Lung (tissue), 12 donors: ENCODE data around the gene FAM222A. TPM values are rescaled to one million over a fixed set of nuclear protein-coding genes. Genes with fewer than 3 reads are reported as not detected.

Source experiments
- ATAC-seq: fragments of 200-7000 bp; cut with Tn5 transposase; one replicate; pipeline ENCODE4 v1.9.1; 2020; ENCODE audit warnings: moderate number of reproducible peaks; ENCODE audit not compliant: insufficient read depth, low FRiP score
- DNase-seq, 3 donors: peaks; one replicate each; pipeline ENCODE4 v3.0.0-alpha.2; 2013 to 2017
- H3K27ac ChIP-seq, 2 donors: one replicate each; pipeline ENCODE4 v1.5.1; 2013; ENCODE audit warnings: mild to moderate bottlenecking in 2 of 2, moderate library complexity in 2 of 2, control low read depth in 1 of 2, inconsistent platforms in 1 of 2, low read depth in 1 of 2, low read length in 1 of 2
- H3K27me3 ChIP-seq, 3 donors: one replicate each; pipeline ENCODE4 v1.5.1; 2013; ENCODE audit warnings: low read length in 2 of 3; ENCODE audit not compliant: control insufficient read depth in 3 of 3, insufficient read depth in 3 of 3
- H3K36me3 ChIP-seq, 4 donors: one replicate each; pipeline ENCODE4 v1.5.1; 2013; ENCODE audit warnings: low read length in 4 of 4, mild to moderate bottlenecking in 1 of 4, moderate library complexity in 1 of 4; ENCODE audit not compliant: control insufficient read depth in 4 of 4, insufficient read depth in 4 of 4
- H3K4me1 ChIP-seq, 5 donors: one replicate each; pipeline ENCODE4 v1.5.1; 2013; ENCODE audit warnings: low read length in 5 of 5, mild to moderate bottlenecking in 2 of 5, moderate library complexity in 1 of 5; ENCODE audit not compliant: control insufficient read depth in 5 of 5, insufficient read depth in 5 of 5
- H3K4me3 ChIP-seq: one replicate; pipeline ENCODE4 v1.5.1; 2013; ENCODE audit warnings: mild to moderate bottlenecking, control low read depth, moderate library complexity
- H3K9ac ChIP-seq, 2 donors: one replicate each; pipeline ENCODE4 v1.5.1; 2013; ENCODE audit warnings: low read length in 2 of 2, control low read depth in 1 of 2; ENCODE audit not compliant: insufficient read depth in 1 of 2
- H3K9me3 ChIP-seq, 4 donors: one replicate each; pipeline ENCODE4 v1.5.1; 2013; ENCODE audit warnings: low read length in 3 of 4, mild to moderate bottlenecking in 1 of 4, moderate library complexity in 1 of 4; ENCODE audit not compliant: control insufficient read depth in 4 of 4, insufficient read depth in 3 of 4
- WGBS, 2 donors: extraction: QIAGEN DNeasy Blood & Tissue Kit; methylation state at CpG; one replicate each; pipeline ENCODE4 v1.1.7; 2013; 5-methylcytosine and 5-hydroxymethylcytosine counted together
- polyA plus RNA-seq, 2 donors: library from polyadenylated mRNA; stranded (reverse); fragments of 200-250 nt; gene quantifications; one replicate each; pipeline ENCODE4 v1.2.1, GENCODE V29; 2013
- total RNA-seq, 2 donors: library from RNA; depleted of rRNA in 1 of 2; stranded (reverse); fragments of >200 nt in 1 of 2; gene quantifications; one replicate each; pipeline ENCODE4 v1.2.1, GENCODE V29; 2014 to 2021
- TF ChIP-seq, protein P1 (sequence below): IDR thresholded peaks from 2 replicates; pipeline ENCODE4 v1.5.1; 2012; ENCODE audit warnings: mild to moderate bottlenecking; ENCODE audit errors: control extremely low read depth, extremely low read depth
- donor health status: control.
- donor health status: control.
- donor health status: Bipolar disorder and iron deficiency.
- donor health status: healthy.
- donor health status: DM: yes; HTN: yes; CAD: no.

FAM222A gene
- total and polyA plus RNA-seq, 4 donors = 0.28 to 2.6 (median 1.1) TPM

GRCh38 chr12:109724321-109724892 lies 10.8 kb downstream of the FAM222A start:
- 93 to 94% methylated on average over 14 of the region's 14 CpGs for WGBS, 2 donors
- Histone ChIP-seq H3K27ac (no peak overlapping the region), H3K4me1 (peaks cover 0 to 41% (median 17%) of the 10 kb centered on the region in 5 donors), H3K4me3 (no peak overlapping the region), H3K36me3 (no peaks in the 10 kb centered on the region), H3K9me3 (no peaks in the 10 kb centered on the region), H3K9ac (no peak overlapping the region), H3K27me3 (no peaks in the 10 kb centered on the region)
- ATAC-seq = no peak
- no peak for DNase-seq
- TF ChIP-seq, protein P1, sequence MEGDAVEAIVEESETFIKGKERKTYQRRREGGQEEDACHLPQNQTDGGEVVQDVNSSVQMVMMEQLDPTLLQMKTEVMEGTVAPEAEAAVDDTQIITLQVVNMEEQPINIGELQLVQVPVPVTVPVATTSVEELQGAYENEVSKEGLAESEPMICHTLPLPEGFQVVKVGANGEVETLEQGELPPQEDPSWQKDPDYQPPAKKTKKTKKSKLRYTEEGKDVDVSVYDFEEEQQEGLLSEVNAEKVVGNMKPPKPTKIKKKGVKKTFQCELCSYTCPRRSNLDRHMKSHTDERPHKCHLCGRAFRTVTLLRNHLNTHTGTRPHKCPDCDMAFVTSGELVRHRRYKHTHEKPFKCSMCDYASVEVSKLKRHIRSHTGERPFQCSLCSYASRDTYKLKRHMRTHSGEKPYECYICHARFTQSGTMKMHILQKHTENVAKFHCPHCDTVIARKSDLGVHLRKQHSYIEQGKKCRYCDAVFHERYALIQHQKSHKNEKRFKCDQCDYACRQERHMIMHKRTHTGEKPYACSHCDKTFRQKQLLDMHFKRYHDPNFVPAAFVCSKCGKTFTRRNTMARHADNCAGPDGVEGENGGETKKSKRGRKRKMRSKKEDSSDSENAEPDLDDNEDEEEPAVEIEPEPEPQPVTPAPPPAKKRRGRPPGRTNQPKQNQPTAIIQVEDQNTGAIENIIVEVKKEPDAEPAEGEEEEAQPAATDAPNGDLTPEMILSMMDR = no peak

GRCh38 chr12:109725321-109726105 lies 11.9 kb downstream of the FAM222A start:
- Histone ChIP-seq H3K4me3 (no peak overlapping the region), H3K36me3 (no peaks in the 10 kb centered on the region), H3K9ac (no peak overlapping the region), H3K9me3 (no peaks in the 10 kb centered on the region), H3K27ac (peak overlapping the region in 1 of 2 donors; percentile 33), H3K27me3 (no peaks in the 10 kb centered on the region), H3K4me1 (peaks cover 0 to 38% (median 9%) of the 10 kb centered on the region in 5 donors)
- peak in 2 of 3 donors; percentile 47 to 60 for DNase-seq
- TF ChIP-seq, protein P1 = no peak
- WGBS, 2 donors = 70 to 84% methylated on average over 24 of the region's 24 CpGs
- ATAC-seq = no peak

GRCh38 chr12:109726106-109726497 lies 12.5 kb downstream of the FAM222A start:
- H3K4me3 ChIP-seq = no peak overlapping the region
- H3K9ac ChIP-seq = no peak overlapping the region
- no peaks in the 10 kb centered on the region for H3K36me3 ChIP-seq
- TF ChIP-seq, protein P1 = no peak
- H3K9me3 ChIP-seq = no peaks in the 10 kb centered on the region
- ATAC-seq (no peak), DNase-seq (peak in 1 of 3 donors; percentile 11)
- peaks cover 0 to 34% (median 9%) of the 10 kb centered on the region in 5 donors for H3K4me1 ChIP-seq
- no peaks in the 10 kb centered on the region for H3K27me3 ChIP-seq
- H3K27ac ChIP-seq = no peak overlapping the region
- 97 to 100% methylated on average over 1 of the region's 1 CpG for WGBS, 2 donors
